ENCODE results near the gene BLVRB. TPM values are rescaled to one million over a fixed set of nuclear protein-coding genes. Genes with fewer than 3 reads are reported as not detected.
"Not testable (repeated sequence)": the region's sequence is repeated elsewhere in the genome, so short reads cannot be mapped to it uniquely, and the experiment has no call there.

Gene BLVRB
- total and polyA plus RNA-seq, 7 donors, result 115 to 232 (median 197) TPM

DNA sequence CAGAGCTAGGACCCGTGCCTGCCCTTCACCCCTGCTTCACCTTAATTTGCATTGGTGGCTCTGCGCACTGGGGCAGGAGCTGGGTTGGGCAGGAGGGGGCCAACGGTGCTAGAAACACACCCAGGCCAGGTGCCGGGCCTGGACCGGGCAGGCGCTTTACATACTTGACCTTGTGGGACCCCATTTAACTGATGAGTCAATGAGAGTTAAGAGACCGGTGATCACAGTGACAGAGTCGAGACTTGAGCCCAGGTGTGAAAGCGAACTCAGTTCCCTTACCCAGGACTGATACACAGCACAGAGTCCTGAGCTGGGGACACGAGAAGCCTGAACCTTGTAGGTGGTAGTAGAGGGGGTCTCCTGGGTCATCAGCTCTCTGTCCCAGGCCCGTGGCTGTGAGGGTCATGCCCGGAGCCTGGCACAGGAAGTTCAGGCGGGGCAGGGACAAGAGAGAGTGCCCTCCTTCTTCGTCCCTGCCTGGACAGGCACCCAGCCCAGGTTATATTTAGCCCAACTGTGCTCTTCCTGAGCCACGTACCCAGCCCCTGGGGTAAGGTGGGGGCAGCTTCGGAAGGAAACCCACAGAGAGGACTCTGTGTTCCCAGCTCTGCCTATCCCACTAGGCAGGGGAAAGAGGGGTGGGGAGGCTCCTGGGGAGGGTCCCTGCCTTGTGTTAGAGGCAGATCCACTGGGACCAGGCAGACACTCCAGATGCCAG lies 54.3 kb downstream of the BLVRB start:
- no peak for DNase-seq
- intact Hi-C loops (cut with DNase I), result loop anchor here (5.0 kb wide), 1 partner anchor 36 kb away; no protein-coding TSS in a partner anchor
- 52 to 54% methylated on average over 16 of the region's 16 CpGs for WGBS, 2 donors
- H3K27ac ChIP-seq, result peak overlapping the region in 2 of 4 donors; percentile 31 to 69
- H3K27me3 ChIP-seq, result no peaks in the 10 kb centered on the region
- H3K36me3 ChIP-seq, result no peaks in the 10 kb centered on the region
- peaks cover 0 to 10% (median 5%) of the 10 kb centered on the region in 4 donors for H3K4me1 ChIP-seq
- H3K4me3 ChIP-seq, result no peak overlapping the region
- no peaks in the 10 kb centered on the region for H3K9me3 ChIP-seq
- TF ChIP-seq POLR2AphosphoS5 (IDR thresholded peaks at IDR 0.05), result peak in 1 of 4 donors; percentile 26
- TF ChIP-seq POLR2A (IDR thresholded peaks at IDR 0.05), result no peak

DNA sequence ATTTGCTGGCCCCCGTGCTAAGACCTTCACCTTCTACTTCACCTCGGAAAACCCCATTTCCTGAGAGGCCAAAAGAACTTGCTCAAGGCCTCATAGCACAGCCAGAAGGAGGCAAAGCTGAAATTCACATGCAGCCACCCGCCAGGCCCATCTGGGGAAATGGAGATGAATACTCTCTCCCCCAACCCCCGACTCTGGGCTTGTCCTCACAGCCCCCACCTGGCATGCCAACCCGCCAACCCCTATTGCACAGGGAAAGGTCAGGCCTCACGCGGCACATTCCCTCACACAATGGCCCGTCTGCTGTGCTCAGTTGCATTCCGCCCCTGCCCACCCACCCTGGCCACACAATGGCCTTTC lies 55.5 kb downstream of the BLVRB start:
- Histone ChIP-seq H3K4me3 (no peak overlapping the region), H3K36me3 (no peaks in the 10 kb centered on the region), H3K27ac (no peak overlapping the region), H3K9me3 (no peaks in the 10 kb centered on the region), H3K27me3 (no peaks in the 10 kb centered on the region), H3K4me1 (peaks cover 0 to 10% (median 6%) of the 10 kb centered on the region in 4 donors)
- intact Hi-C loops (cut with DNase I), result loop anchor here (5.0 kb wide), 1 partner anchor 37 kb away; no protein-coding TSS in a partner anchor
- 72 to 78% methylated on average over 9 of the region's 9 CpGs for whole genome bisulfite sequencing, 2 donors
- no peak for DNase-seq
- TF ChIP-seq, protein P1, sequence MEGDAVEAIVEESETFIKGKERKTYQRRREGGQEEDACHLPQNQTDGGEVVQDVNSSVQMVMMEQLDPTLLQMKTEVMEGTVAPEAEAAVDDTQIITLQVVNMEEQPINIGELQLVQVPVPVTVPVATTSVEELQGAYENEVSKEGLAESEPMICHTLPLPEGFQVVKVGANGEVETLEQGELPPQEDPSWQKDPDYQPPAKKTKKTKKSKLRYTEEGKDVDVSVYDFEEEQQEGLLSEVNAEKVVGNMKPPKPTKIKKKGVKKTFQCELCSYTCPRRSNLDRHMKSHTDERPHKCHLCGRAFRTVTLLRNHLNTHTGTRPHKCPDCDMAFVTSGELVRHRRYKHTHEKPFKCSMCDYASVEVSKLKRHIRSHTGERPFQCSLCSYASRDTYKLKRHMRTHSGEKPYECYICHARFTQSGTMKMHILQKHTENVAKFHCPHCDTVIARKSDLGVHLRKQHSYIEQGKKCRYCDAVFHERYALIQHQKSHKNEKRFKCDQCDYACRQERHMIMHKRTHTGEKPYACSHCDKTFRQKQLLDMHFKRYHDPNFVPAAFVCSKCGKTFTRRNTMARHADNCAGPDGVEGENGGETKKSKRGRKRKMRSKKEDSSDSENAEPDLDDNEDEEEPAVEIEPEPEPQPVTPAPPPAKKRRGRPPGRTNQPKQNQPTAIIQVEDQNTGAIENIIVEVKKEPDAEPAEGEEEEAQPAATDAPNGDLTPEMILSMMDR (IDR thresholded peaks at IDR 0.05), result no peak

DNA sequence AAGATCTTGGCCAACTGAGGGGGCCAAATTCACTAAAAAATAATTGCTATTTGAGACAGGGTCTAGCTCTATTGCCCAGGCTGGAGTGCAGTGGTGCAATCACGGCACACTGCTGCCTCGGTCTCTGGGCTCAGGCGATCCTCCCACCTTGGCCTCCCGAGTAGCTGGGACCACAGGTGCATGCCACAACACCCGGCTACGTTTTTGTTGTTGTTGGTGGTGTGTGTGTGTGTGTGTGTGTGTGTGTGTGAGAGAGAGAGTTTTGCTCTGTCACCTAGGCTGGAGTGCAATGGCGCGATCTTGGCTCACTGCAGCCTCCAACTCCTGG lies 57.0 kb downstream of the BLVRB start:
- intact Hi-C loops (cut with DNase I); H3K27ac ChIP-seq; H3K9me3 ChIP-seq; H3K36me3 ChIP-seq; DNase-seq; H3K4me3 ChIP-seq; H3K27me3 ChIP-seq: not testable (repeated sequence)
- WGBS, 2 donors, result 85 to 89% methylated on average over 8 of the region's 8 CpGs
- H3K4me1 ChIP-seq, result peaks cover 0 to 16% (median 14%) of the 10 kb centered on the region in 4 donors

DNA sequence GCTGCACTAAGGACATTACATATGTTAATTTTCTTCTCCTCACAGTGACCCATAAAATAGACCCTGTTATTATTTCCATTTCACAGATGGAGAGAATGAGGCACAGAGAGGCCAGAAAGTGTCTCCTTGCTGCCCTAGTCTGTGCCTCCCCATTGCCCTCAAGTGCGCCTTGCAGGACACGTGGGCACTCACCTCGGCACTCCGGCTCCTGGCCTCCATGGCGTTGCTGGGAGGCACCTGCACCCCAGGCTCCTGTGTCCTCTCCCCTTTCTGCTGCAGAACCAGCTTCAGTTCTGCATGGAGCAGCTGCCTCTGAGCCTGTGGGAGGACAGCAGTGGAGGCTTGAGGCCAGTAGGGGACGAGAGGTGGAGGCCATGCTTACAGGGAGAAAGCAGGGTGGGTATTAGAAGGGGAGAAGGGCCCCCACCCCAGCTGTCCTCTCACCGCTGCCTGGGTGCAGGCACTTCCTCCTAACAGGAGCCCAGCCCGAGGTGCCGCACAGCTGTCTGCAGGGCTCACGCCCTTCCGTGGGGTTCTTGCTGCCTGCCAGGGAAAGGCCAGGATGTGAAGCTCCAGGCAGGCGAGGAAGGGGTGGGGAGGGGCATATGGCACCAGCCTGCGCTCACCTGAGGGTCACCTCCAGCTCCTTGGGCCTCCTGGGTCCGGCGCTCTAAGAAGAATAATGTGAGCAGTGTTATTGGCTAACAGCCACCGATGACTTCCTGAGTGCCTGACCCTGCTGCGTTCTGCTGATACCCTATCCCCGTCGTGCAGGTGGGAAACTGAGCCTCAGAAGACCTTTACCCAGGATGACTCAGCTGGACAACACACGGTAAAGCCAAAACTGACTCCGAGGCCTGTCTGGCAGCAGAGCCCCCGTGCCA lies 57.6 kb downstream of the BLVRB start:
- H3K9me3 ChIP-seq, result no peaks in the 10 kb centered on the region
- no peaks in the 10 kb centered on the region for H3K27me3 ChIP-seq
- 26 to 52% methylated on average over 22 of the region's 22 CpGs for WGBS, 2 donors
- DNase-seq, result no peak
- TF ChIP-seq POLR2A (IDR thresholded peaks at IDR 0.05), result no peak
- TF ChIP-seq EP300 (IDR thresholded peaks at IDR 0.05), result no peak
- TF ChIP-seq POLR2AphosphoS5 (IDR thresholded peaks at IDR 0.05), result no peak
- TF ChIP-seq, protein P1 (IDR thresholded peaks at IDR 0.05), result no peak
- peaks cover 0 to 22% (median 19%) of the 10 kb centered on the region in 4 donors for H3K4me1 ChIP-seq
- no peak overlapping the region for H3K4me3 ChIP-seq
- H3K27ac ChIP-seq, result no peak overlapping the region
- intact Hi-C loops (cut with DNase I), result no loop called here
- no peaks in the 10 kb centered on the region for H3K36me3 ChIP-seq

DNA sequence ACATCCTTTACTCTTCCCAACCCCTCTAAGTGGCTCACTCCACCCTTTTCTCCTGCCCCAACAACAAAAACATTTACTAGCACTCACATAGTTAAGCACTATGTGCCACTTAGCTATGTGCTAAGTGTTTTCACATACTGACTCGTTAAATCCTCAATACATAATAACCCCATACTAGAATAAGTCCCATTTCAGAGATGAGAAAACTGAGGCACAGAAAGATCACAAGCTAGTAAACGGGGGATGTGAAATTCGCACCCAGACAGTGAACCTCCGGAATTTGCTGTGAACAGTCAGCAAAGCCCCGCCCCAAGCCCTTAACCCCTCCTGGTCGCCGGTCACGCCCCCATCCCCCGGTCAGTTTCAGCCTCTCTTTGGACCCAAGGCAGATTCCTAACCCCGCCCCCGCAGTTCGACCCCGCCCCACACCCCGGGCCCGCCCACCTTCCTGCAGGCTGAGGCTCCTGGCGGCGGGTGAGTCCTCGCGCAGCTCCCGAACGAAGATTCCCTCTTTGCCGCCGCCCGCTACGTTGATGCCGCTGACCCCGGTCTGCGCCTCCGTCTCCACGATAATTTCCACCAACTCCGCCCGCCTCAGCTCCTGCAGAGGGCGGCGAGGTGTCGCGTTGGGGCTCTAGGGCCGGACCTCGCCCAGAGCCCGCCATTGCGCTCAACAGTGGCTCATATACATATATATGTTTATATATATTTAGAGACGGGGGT lies 62.1 kb downstream of the BLVRB start:
- WGBS, 2 donors, result 0 to 1% methylated on average over 41 of the region's 41 CpGs
- peak in 1 of 2 donors; percentile 15 for TF ChIP-seq POLR2A (IDR thresholded peaks at IDR 0.05)
- peak; percentile 65 to 78 (median 73) for TF ChIP-seq POLR2AphosphoS5 (IDR thresholded peaks at IDR 0.05)
- TF ChIP-seq, protein P1 (IDR thresholded peaks at IDR 0.05), result no peak
- TF ChIP-seq EP300 (IDR thresholded peaks at IDR 0.05), result no peak
- Histone ChIP-seq H3K27me3 (no peaks in the 10 kb centered on the region), H3K36me3 (no peaks in the 10 kb centered on the region), H3K4me3 (peak overlapping the region; percentile 41 to 68 (median 59)), H3K4me1 (peaks cover 0 to 26% (median 12%) of the 10 kb centered on the region in 4 donors), H3K9me3 (no peaks in the 10 kb centered on the region), H3K27ac (peak overlapping the region; percentile 86 to 96 (median 90))
- intact Hi-C loops (cut with DNase I), result loop anchor here (5.0 kb wide), 3 partner anchors 36 to 64 kb away; partner anchors contain the start of genes BLVRB, C19orf47, PLD3 and SPTBN4
- peak; percentile 95 for DNase-seq
